ENCODE data around the gene TRANK1.

DNA sequence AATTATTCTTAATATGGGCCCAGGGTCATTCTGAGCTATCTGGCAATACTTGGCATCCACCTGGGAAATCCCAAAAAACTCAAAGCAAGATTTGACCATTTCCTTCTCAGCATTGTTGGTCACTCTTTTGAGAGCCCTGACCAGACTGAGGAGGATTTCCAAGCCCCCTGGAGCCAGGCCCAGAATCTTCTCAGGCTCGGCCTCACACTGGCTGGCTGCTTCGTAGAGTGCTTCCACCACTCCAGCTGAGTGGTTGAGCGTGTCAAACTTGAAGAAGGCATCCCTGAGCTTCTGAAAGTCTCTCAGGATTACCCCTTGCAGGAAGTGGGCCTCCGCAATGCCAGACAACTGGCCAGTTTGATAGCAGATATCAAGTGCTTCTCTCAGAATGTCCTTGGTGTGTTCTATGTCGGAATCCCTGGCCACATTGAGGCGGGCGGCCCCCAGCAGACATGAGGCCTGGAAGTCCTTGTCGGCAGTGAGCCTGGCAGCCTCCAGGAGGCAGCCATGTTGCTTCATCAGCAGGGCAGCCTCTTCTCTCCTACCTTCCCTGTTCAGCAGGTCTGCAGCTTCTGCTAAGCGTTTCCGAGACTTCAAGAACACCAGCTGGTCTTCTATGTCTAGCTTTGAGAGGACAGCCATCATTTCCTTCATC is 111.6 kb downstream of the TRANK1 start:
- TF ChIP-seq, protein P1, sequence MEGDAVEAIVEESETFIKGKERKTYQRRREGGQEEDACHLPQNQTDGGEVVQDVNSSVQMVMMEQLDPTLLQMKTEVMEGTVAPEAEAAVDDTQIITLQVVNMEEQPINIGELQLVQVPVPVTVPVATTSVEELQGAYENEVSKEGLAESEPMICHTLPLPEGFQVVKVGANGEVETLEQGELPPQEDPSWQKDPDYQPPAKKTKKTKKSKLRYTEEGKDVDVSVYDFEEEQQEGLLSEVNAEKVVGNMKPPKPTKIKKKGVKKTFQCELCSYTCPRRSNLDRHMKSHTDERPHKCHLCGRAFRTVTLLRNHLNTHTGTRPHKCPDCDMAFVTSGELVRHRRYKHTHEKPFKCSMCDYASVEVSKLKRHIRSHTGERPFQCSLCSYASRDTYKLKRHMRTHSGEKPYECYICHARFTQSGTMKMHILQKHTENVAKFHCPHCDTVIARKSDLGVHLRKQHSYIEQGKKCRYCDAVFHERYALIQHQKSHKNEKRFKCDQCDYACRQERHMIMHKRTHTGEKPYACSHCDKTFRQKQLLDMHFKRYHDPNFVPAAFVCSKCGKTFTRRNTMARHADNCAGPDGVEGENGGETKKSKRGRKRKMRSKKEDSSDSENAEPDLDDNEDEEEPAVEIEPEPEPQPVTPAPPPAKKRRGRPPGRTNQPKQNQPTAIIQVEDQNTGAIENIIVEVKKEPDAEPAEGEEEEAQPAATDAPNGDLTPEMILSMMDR (IDR thresholded peaks at IDR 0.05): no peak
- no peak for TF ChIP-seq POLR2A (IDR thresholded peaks at IDR 0.05)
